KOPT-K1 (cell line): ENCODE results near the gene TMEM87B.
"Not testable (repeated sequence)": the region's sequence is repeated elsewhere in the genome, so short reads cannot be mapped to it uniquely, and the experiment has no call there.

Experiments used
- H3K27ac ChIP-seq: fragments of 200-600 bp; sonication (generic); 2 replicates; pipeline ENCODE4 v1.5.1; 2016; ENCODE audit warnings: antibody characterized with exemption, mild to moderate bottlenecking, low read depth, low read length; ENCODE audit not compliant: poor library complexity, severe bottlenecking
- H3K36me3 ChIP-seq: fragments of 200-600 bp; sonication (generic); 2 replicates; pipeline ENCODE4 v1.5.1; 2017; ENCODE audit warnings: antibody characterized with exemption, mild to moderate bottlenecking, low read length, moderate library complexity; ENCODE audit not compliant: insufficient read depth
- H3K9me3 ChIP-seq: fragments of 200-600 bp; sonication (generic); 2 replicates; pipeline ENCODE4 v1.5.1; 2017; ENCODE audit warnings: antibody characterized with exemption, low read length, mild to moderate bottlenecking; ENCODE audit not compliant: insufficient read depth, poor library complexity, severe bottlenecking

Gene TMEM87B

GRCh38 chr2:112026509-112026908 is 28.6 kb upstream of the TMEM87B start:
- Histone ChIP-seq H3K9me3 (no peaks in the 10 kb centered on the region), H3K36me3 (no peaks in the 10 kb centered on the region), H3K27ac (no peak overlapping the region)

- Histone ChIP-seq H3K36me3 (no peaks in the 10 kb centered on the region), H3K9me3 (no peaks in the 10 kb centered on the region), H3K27ac (no peak overlapping the region)
Measured at GRCh38 chr2:112027767-112028166, 27.3 kb upstream of the TMEM87B start.

- Histone ChIP-seq H3K27ac (no peak overlapping the region), H3K36me3 (no peaks in the 10 kb centered on the region), H3K9me3 (no peaks in the 10 kb centered on the region)
Measured at GRCh38 chr2:112029164-112029563, 25.9 kb upstream of the TMEM87B start.

GRCh38 chr2:112031473-112032223 is 23.4 kb upstream of the TMEM87B start:
- H3K27ac ChIP-seq, result no peak overlapping the region
- H3K36me3 ChIP-seq, result no peaks in the 10 kb centered on the region
- H3K9me3 ChIP-seq, result peaks cover 6% of the 10 kb centered on the region

- Histone ChIP-seq H3K27ac (no peak overlapping the region), H3K9me3 (peaks cover 6% of the 10 kb centered on the region), H3K36me3 (no peaks in the 10 kb centered on the region)
Measured at GRCh38 chr2:112032224-112032586, 22.9 kb upstream of the TMEM87B start.

GRCh38 chr2:112032689-112033465 is 22.2 kb upstream of the TMEM87B start:
- Histone ChIP-seq H3K9me3 (peaks cover 6% of the 10 kb centered on the region), H3K36me3 (no peaks in the 10 kb centered on the region), H3K27ac (no peak overlapping the region)

- Histone ChIP-seq H3K36me3 (no peaks in the 10 kb centered on the region), H3K9me3 (peaks cover 7% of the 10 kb centered on the region), H3K27ac (no peak overlapping the region)
Measured at GRCh38 chr2:112033600-112033999, 21.5 kb upstream of the TMEM87B start.

- Histone ChIP-seq H3K27ac (no peak overlapping the region), H3K9me3 (peaks cover 20% of the 10 kb centered on the region), H3K36me3 (no peaks in the 10 kb centered on the region)
Measured at GRCh38 chr2:112034924-112035323, 20.1 kb upstream of the TMEM87B start.

- Histone ChIP-seq H3K27ac (no peak overlapping the region), H3K9me3 (peaks cover 20% of the 10 kb centered on the region), H3K36me3 (no peaks in the 10 kb centered on the region)
Measured at GRCh38 chr2:112035786-112036185, 19.3 kb upstream of the TMEM87B start.

- H3K9me3 ChIP-seq, result peaks cover 20% of the 10 kb centered on the region
- not testable (repeated sequence) for H3K27ac ChIP-seq, H3K36me3 ChIP-seq
Measured at GRCh38 chr2:112039556-112039955, 15.5 kb upstream of the TMEM87B start.

- H3K27ac ChIP-seq, H3K36me3 ChIP-seq: not testable (repeated sequence)
- H3K9me3 ChIP-seq, result peaks cover 14% of the 10 kb centered on the region
Measured at GRCh38 chr2:112040066-112040465, 15.0 kb upstream of the TMEM87B start.

GRCh38 chr2:112041460-112041859 is 13.6 kb upstream of the TMEM87B start:
- H3K36me3 ChIP-seq, H3K27ac ChIP-seq: not testable (repeated sequence)
- peaks cover 14% of the 10 kb centered on the region for H3K9me3 ChIP-seq

GRCh38 chr2:112045446-112046014 is 9.5 kb upstream of the TMEM87B start:
- H3K27ac ChIP-seq, result no peak overlapping the region
- H3K9me3 ChIP-seq, result no peaks in the 10 kb centered on the region
- H3K36me3 ChIP-seq, result no peaks in the 10 kb centered on the region

- Histone ChIP-seq H3K9me3 (no peaks in the 10 kb centered on the region), H3K27ac (no peak overlapping the region), H3K36me3 (no peaks in the 10 kb centered on the region)
Measured at GRCh38 chr2:112046231-112046630, 8.8 kb upstream of the TMEM87B start.

- no peaks in the 10 kb centered on the region for H3K36me3 ChIP-seq
- H3K27ac ChIP-seq, result no peak overlapping the region
- no peaks in the 10 kb centered on the region for H3K9me3 ChIP-seq
Measured at GRCh38 chr2:112047537-112048235, 7.4 kb upstream of the TMEM87B start.
